HG02981 (cell line): Measurements from ENCODE around the gene ATP2B1.
A peak's percentile ranks its signal among the peaks of the same experiment; 100 is the strongest.

ENCODE experiments used
- ATAC-seq: cut with Tn5 transposase; IDR thresholded peaks from one replicate; pipeline ENCODE4 v1.9.1; 2021; ENCODE audit warnings: mild to moderate bottlenecking, moderate library complexity; ENCODE audit not compliant: unreplicated experiment

The ATP2B1 gene

GRCh38 chr12:89544681-89545184 lies 163.9 kb downstream of the ATP2B1 start:
- ATAC-seq: no peak

GRCh38 chr12:89544022-89544421 lies 164.6 kb downstream of the ATP2B1 start:
- ATAC-seq: no peak

GRCh38 chr12:89542912-89543592 lies 165.6 kb downstream of the ATP2B1 start:
- ATAC-seq: peak; percentile 76

GRCh38 chr12:89542236-89542635 lies 166.4 kb downstream of the ATP2B1 start:
- no peak for ATAC-seq

GRCh38 chr12:89540586-89540985 lies 168.1 kb downstream of the ATP2B1 start:
- ATAC-seq: no peak

- no peak for ATAC-seq
Measured at GRCh38 chr12:89539426-89540223, 169.0 kb downstream of the ATP2B1 start.

- ATAC-seq: no peak
Measured at GRCh38 chr12:89538897-89539296, 169.7 kb downstream of the ATP2B1 start.
